ENCODE results near the gene SUCNR1. TPM values are rescaled to one million over a fixed set of nuclear protein-coding genes. Genes with fewer than 3 reads are reported as not detected.
"Not testable (repeated sequence)": the region's sequence is repeated elsewhere in the genome, so short reads cannot be mapped to it uniquely, and the experiment has no call there.

Gene SUCNR1
- total RNA-seq, 1 donor from 2014 or later: not detected

DNA sequence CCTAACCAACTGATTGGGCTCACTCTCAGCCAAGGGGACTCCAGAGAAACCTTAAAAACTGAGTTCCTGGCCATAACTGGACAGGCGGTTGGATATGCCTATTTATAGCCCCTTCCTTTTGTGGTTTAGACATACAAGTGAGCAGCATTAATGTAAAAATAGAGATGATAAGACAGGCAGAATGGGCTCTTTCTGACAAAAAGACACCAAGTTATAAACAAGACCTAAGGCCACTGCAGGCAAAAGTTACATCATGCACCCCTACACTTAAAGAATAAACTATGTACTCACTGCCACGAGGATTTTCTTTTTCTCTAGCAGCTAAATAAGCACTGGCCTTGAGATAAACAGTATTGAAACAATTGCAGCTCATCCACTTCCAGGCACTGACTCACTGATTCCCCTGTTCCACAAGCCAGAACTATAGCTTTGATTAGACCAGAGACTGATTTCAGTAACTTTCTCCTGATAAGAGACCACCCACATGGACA, 30.1 kb downstream of the SUCNR1 start:
- peak; percentile 85 for DNase-seq

- no peak for DNase-seq
Measured at GRCh38 chr3:151905647-151906046, 32.2 kb downstream of the SUCNR1 start.

- DNase-seq: no peak
Measured at GRCh38 chr3:151906751-151907150, 33.3 kb downstream of the SUCNR1 start.

DNA sequence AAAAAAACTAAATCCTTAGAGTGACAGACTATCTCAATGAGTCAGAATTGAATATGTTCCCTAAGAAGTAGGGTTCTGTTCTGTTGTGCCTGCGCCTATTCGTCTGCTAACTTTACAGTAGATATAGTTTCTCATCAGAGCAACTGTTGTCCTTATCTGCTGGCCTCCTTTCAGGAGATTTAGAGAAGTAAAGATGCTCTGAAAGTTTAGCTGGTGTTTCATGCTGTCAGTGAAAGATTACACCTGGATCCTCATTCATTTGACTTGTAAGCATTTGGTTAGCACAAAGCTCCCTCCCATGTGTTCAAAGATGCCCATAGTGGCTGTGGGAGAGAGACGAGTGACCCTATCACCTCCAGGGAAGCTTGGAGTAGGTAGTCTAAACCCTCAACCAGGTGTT, 35.0 kb downstream of the SUCNR1 start:
- no peak for DNase-seq

- DNase-seq: peak; percentile 80
Measured at GRCh38 chr3:151909681-151910405, 36.4 kb downstream of the SUCNR1 start.

DNA sequence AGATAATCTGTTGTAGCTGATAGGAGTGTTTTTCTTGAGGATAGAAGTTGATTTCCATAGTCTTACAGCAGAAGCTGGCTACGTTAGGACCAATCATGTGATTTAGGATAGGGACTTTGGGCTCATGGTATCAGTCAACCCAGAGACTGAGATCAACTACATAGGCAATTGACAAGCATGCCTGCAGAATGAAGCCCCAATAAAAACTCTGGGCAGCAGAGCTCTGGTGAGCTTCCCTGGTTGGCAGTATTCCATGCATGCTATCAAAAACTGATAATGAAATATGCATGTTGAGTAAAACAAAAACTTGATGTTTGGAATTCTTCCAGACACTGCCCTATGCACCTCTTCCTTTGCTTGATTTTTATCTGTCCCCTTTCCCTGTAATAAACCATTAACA, 38.0 kb downstream of the SUCNR1 start:
- no peak for DNase-seq

GRCh38 chr3:151912028-151912427, 38.6 kb downstream of the SUCNR1 start:
- peak; percentile 37 for DNase-seq

DNA sequence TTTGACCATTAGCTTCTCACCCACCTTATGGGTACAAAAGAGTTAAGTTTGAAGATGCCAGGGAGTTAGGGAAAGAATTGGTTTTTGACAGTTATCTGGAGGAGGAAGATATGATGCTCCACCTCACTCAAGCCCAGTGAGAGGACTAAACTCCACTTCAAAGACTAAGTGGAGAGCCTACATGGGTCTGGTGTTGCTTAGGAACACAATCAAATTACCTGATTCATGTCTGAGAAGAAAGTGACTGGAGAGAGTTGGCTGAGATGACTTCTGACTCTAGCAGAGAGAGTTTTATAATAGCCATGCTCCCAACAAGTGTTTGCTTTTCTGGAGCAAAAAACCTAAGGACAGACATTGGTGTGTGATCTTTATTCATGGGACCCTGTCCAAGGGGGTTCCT, 43.3 kb downstream of the SUCNR1 start:
- DNase-seq: no peak

DNA sequence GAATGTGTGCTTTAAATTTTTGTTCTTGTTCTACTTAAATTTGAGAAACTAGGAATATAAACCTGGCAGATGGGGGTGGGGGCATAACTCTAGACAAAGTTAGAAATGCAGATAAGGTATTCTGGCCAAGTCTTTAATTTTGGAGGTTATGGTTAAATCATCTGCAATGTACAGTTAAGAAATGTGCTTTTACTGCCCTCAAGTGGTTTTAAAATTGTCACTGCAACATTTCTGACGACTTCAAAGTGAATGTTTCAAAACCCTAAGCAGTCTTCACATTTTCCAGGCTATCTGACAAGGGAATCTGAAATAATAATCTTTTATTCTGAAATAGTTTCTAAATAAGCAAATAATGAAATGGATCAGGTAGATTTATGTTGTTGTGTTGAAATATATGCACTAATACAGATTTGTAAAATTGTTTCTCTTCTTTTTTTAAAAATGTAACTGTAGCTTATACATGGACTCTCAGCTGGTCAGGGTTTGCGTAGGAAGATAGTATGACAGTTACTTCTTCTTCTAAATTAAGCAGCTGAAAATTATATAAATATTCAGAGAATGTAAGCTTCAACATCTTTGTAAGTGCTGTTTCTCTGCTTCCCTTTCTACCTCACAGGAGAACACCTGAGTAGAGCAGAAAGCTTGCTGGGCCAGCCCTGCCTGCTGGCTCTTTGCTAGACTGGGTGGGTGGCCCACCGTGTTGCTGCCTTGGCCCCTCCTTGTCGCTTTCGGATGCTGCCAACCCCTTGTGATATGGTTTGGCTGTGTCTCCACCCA, 45.0 kb downstream of the SUCNR1 start:
- peak; percentile 83 for DNase-seq

DNA sequence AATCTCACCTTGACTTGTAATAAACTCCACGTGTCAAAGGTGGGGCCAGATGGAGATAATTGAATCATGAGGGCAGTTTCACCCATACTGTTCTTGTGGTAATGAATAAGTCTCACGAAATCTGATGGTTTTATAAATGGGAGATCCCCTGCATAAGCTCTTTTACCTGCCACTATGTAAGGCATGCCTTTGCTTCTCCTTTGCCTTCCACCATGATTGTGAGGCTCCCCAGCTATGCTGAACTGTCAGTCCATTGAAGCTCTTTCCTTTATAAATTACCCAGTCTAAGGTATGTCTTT, 45.5 kb downstream of the SUCNR1 start:
- no peak for DNase-seq

DNA sequence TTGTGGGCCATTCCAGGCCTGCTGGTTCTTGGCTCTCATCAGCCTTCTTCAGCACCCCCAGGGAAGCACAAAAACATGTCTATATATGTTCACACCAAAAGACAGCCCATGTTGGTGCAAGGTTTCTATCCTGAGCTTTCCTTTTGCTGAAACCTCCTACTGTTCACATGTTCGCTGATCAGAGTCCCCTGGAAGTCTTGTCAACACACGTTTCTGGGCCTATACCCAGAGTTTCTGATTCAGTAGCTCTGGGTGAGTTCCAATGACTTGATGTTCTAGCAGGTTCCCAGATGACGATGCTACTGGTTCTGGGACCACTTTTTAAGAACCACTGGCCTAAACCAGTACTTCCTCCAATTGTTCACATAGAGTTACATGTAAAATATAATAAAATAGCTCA, 46.0 kb downstream of the SUCNR1 start:
- DNase-seq: peak; percentile 40

DNA sequence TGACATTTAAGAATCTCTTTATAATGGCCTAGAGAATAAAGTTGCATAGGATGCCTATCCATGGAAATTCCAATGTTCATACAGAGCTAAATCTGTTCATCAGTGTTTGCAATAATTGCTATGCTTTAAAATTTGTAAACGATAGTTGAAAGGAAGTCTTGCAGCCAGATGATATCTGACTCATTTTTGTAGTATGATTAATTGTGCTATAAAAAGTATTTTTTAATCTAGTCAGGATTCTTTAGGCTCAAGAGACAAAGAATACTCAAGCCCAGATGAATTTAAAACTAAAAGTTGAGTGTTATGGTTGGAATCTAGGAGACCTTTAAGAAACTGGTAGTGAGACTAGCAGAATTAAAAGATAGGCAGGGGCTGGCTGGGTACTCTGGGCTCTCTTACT, 50.5 kb downstream of the SUCNR1 start:
- DNase-seq: peak; percentile 43

DNA sequence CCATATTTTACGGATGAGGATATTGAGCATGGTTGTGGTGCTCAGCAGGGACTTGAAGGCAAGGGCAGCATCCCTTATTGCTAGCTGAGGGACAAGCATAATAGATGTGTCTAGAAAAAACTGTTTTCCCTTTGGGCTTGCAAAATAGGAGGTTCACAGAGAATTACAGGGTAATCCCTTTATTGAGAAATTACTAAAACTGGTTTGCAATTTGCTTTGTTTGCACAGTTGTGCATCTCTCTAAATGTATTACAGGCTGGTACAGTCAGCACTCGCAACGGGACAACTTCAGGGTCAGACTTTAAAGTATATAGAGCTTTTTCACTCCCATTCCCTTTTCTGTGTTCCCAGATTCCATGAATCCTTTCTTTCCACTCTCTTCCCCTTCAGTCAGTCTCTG, 51.3 kb downstream of the SUCNR1 start:
- no peak for DNase-seq

DNA sequence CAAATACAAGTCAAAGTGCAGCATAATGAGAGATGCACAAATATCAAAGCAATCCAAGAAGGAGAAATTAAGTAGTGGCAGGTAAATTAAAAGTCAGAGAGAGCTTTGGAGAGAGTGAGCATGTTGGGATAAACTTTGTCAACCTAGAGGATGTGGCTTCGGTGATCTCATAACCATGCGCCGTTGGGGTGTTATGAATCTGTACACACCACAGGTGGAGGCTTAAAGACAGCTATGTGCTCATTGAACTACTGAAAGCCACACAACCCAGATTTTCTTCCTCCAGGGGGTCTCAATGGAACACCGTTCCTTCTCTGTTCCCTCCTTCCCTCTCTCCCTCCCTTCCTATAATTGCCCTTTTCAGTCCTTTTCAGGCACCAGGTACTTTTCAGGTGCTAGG, 52.0 kb downstream of the SUCNR1 start:
- DNase-seq: no peak

GRCh38 chr3:151925876-151926275, 52.4 kb downstream of the SUCNR1 start:
- DNase-seq: peak; percentile 70

- peak; percentile 42 for DNase-seq
Measured at GRCh38 chr3:151926956-151927355, 53.5 kb downstream of the SUCNR1 start.

DNA sequence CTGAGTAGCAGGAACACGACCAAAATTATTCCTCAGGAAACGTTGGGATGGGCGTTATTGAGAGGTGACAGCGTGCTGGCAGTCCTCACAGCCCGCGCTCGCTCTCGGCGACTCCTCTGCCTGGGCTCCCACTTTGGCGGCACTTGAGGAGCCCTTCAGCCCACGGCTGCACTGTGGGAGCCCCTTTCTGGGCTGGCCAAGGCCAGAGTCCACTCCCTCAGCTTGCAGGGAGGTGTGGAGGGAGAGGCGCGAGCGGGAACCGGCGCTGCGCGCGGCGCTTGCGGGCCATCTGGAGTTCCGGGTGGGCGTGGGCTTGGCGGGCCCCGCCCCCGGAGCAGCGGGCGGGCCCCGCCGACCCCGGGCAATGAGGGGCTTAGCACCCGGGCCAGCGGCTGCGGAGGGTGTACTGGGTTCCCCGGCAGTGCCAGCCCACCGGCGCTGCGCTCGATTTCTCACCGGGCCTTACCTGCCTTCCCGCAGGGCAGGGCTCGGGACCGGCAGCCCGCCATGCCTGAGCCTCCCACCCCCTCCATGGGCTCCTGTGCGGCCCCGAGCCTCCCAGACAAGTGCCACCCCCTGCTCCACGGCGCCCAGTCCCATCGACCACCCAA, 54.6 kb downstream of the SUCNR1 start:
- DNase-seq: not testable (repeated sequence)

- no peak for DNase-seq
Measured at GRCh38 chr3:151931171-151931570, 57.7 kb downstream of the SUCNR1 start.

- DNase-seq: no peak
Measured at GRCh38 chr3:151933234-151933853, 59.9 kb downstream of the SUCNR1 start.

Data from dermis blood vessel endothelial cell (primary cell).